WTC11 (cell line): ENCODE data around the gene TGDS. TPM values are rescaled to one million over a fixed set of nuclear protein-coding genes. Genes with fewer than 3 reads are reported as not detected.

Experiments used
- ATAC-seq: fragments of 200-7000 bp; cut with Tn5 transposase; 2 replicates; pipeline ENCODE4 v1.10.0; 2021; ENCODE audit warnings: mild to moderate bottlenecking, moderate library complexity
- CTCF ChIA-PET: fragments of 300-600 bp; sonication (Branson Sonifier 250); formaldehyde crosslinking; loops from one replicate; lab custom pipeline; 2021; ENCODE audit warnings: antibody characterized with exemption; lab: Charles Lee
- POLR2A ChIA-PET: fragments of 350-600 bp; sonication (Branson Sonifier 250); formaldehyde crosslinking; loops from one replicate; lab custom pipeline; 2021; ENCODE audit warnings: antibody characterized with exemption; lab: Charles Lee
- DNase-seq: peaks from one replicate; pipeline ENCODE4 v3.0.0; 2021; ENCODE audit warnings: low spot score
- H3K27ac Mint-ChIP-seq: 2 replicates; pipeline ENCODE4 v1.8.0; 2021; ENCODE audit warnings: mixed read lengths
- H3K27me3 Mint-ChIP-seq: 2 replicates; pipeline ENCODE4 v1.8.0; 2021; ENCODE audit warnings: low read depth, mild to moderate bottlenecking, moderate library complexity, mixed read lengths
- H3K36me3 Mint-ChIP-seq: 2 replicates; pipeline ENCODE4 v1.8.0; 2021; ENCODE audit warnings: mixed read lengths
- H3K4me1 Mint-ChIP-seq: 2 replicates; pipeline ENCODE4 v1.8.0; 2022; ENCODE audit warnings: mixed read lengths
- H3K4me3 Mint-ChIP-seq: 2 replicates; pipeline ENCODE4 v1.8.0; 2021; ENCODE audit warnings: mild to moderate bottlenecking, moderate library complexity, mixed read lengths
- H3K9me3 Mint-ChIP-seq: 2 replicates; pipeline ENCODE4 v1.8.0; 2021; ENCODE audit warnings: mixed read lengths
- HMGA2 ChIP-seq: fragments of 250-450 bp; sonication (Bioruptor Pico); IDR thresholded peaks from 2 replicates; pipeline ENCODE4 v1.4.0; 2021; ENCODE audit warnings: mild to moderate bottlenecking, moderate library complexity
- IRF2 ChIP-seq: sonication (generic); formaldehyde crosslinking; IDR thresholded peaks from 2 replicates; pipeline ENCODE4 v1.8.0; 2022; ENCODE audit warnings: low read depth, missing genetic modification reagents, borderline replicate concordance
- NR2C2 ChIP-seq: sonication (generic); formaldehyde crosslinking; IDR thresholded peaks from 2 replicates; pipeline ENCODE4 v1.8.0; 2022; ENCODE audit warnings: mild to moderate bottlenecking, missing genetic modification reagents
- RELA ChIP-seq: sonication (generic); formaldehyde crosslinking; IDR thresholded peaks from 2 replicates; pipeline ENCODE4 v1.8.1; 2022; ENCODE audit warnings: missing genetic modification reagents, mild to moderate bottlenecking, borderline replicate concordance
- SMAD3 ChIP-seq: sonication (generic); formaldehyde crosslinking; IDR thresholded peaks from 2 replicates; pipeline ENCODE4 v1.8.0; 2022; ENCODE audit warnings: missing genetic modification reagents, mild to moderate bottlenecking, borderline replicate concordance
- TEAD4 ChIP-seq: sonication (generic); formaldehyde crosslinking; IDR thresholded peaks from 2 replicates; pipeline ENCODE4 v1.8.0; 2022; ENCODE audit warnings: mild to moderate bottlenecking, missing genetic modification reagents
- ZNF219 ChIP-seq: sonication (generic); formaldehyde crosslinking; IDR thresholded peaks from 2 replicates; pipeline ENCODE4 v1.8.0; 2023; ENCODE audit warnings: missing genetic modification reagents, mild to moderate bottlenecking, borderline replicate concordance
- total RNA-seq: library from RNA; stranded (reverse); gene quantifications from 3 replicates; pipeline ENCODE4 v1.2.3, GENCODE V29; 2021
- TF ChIP-seq, protein P1 (sequence below): sonication (generic); formaldehyde crosslinking; IDR thresholded peaks from 2 replicates; pipeline ENCODE4 v1.8.0; 2023; ENCODE audit warnings: missing genetic modification reagents, mild to moderate bottlenecking, borderline replicate concordance
- TF ChIP-seq, protein P2 (sequence below): fragments of 250-450 bp; sonication (Bioruptor Pico); IDR thresholded peaks from 2 replicates; pipeline ENCODE4 v1.9.0; 2021; ENCODE audit warnings: moderate library complexity, mild to moderate bottlenecking, inconsistent platforms, borderline replicate concordance
- TF ChIP-seq, protein P3 (sequence below): sonication (generic); formaldehyde crosslinking; conservative IDR thresholded peaks from 2 replicates; pipeline ENCODE4 v1.8.1; 2022; ENCODE audit warnings: mild to moderate bottlenecking, missing genetic modification reagents
- TF ChIP-seq, protein P4 (sequence below): sonication (generic); formaldehyde crosslinking; IDR thresholded peaks from 2 replicates; pipeline ENCODE4 v1.8.1; 2023; ENCODE audit warnings: mild to moderate bottlenecking, missing genetic modification reagents, moderate library complexity
- TF ChIP-seq, protein P5 (sequence below): sonication (generic); formaldehyde crosslinking; IDR thresholded peaks from 2 replicates; pipeline ENCODE4 v1.8.1; 2023; ENCODE audit warnings: mild to moderate bottlenecking, missing genetic modification reagents
- TF ChIP-seq, protein P6 (sequence below): sonication (generic); formaldehyde crosslinking; IDR thresholded peaks from 2 replicates; pipeline ENCODE4 v1.8.1; 2023; ENCODE audit warnings: mild to moderate bottlenecking, missing genetic modification reagents, moderate library complexity
- TF ChIP-seq, protein P7 (sequence below): sonication (generic); formaldehyde crosslinking; IDR thresholded peaks from 2 replicates; pipeline ENCODE4 v1.8.1; 2022; ENCODE audit warnings: mild to moderate bottlenecking, moderate library complexity, missing genetic modification reagents
- TF ChIP-seq, protein P8 (sequence below): sonication (generic); formaldehyde crosslinking; IDR thresholded peaks from 2 replicates; pipeline ENCODE4 v1.8.1; 2023; ENCODE audit warnings: mild to moderate bottlenecking, missing genetic modification reagents, borderline replicate concordance

The TGDS gene
- total RNA-seq, 1 experiment from 2014 or later: 12.5 TPM

DNA sequence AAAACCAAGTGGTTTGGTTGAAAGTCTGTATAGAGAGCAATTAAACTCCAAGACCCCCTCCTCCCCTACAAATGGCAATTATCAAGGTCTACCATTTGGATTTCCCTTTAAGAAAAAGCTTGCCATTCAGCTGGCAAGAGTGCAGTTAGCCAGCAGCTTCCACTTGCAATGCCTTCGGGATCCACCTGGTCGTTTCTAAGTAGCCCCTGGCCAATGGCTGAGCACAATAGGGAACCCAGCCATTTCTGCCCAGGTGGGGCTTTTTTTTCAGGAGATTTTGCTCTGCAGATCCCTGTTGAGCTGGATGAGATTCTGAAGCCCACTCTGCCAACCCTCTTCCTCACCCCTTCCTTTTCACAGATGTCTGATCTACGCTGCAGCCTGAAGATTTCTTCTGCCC is 26.3 kb downstream of the TGDS start (continued):
- TF ChIP-seq, protein P1, sequence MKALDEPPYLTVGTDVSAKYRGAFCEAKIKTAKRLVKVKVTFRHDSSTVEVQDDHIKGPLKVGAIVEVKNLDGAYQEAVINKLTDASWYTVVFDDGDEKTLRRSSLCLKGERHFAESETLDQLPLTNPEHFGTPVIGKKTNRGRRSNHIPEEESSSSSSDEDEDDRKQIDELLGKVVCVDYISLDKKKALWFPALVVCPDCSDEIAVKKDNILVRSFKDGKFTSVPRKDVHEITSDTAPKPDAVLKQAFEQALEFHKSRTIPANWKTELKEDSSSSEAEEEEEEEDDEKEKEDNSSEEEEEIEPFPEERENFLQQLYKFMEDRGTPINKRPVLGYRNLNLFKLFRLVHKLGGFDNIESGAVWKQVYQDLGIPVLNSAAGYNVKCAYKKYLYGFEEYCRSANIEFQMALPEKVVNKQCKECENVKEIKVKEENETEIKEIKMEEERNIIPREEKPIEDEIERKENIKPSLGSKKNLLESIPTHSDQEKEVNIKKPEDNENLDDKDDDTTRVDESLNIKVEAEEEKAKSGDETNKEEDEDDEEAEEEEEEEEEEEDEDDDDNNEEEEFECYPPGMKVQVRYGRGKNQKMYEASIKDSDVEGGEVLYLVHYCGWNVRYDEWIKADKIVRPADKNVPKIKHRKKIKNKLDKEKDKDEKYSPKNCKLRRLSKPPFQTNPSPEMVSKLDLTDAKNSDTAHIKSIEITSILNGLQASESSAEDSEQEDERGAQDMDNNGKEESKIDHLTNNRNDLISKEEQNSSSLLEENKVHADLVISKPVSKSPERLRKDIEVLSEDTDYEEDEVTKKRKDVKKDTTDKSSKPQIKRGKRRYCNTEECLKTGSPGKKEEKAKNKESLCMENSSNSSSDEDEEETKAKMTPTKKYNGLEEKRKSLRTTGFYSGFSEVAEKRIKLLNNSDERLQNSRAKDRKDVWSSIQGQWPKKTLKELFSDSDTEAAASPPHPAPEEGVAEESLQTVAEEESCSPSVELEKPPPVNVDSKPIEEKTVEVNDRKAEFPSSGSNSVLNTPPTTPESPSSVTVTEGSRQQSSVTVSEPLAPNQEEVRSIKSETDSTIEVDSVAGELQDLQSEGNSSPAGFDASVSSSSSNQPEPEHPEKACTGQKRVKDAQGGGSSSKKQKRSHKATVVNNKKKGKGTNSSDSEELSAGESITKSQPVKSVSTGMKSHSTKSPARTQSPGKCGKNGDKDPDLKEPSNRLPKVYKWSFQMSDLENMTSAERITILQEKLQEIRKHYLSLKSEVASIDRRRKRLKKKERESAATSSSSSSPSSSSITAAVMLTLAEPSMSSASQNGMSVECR: no peak
- no peak for TF ChIP-seq TEAD4 (CRISPR knock-in tag)
- TF ChIP-seq, protein P2, sequence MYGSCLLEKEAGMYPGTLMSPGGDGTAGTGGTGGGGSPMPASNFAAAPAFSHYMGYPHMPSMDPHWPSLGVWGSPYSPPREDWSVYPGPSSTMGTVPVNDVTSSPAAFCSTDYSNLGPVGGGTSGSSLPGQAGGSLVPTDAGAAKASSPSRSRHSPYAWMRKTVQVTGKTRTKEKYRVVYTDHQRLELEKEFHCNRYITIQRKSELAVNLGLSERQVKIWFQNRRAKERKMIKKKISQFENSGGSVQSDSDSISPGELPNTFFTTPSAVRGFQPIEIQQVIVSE (CRISPR knock-in tag): no peak

DNA sequence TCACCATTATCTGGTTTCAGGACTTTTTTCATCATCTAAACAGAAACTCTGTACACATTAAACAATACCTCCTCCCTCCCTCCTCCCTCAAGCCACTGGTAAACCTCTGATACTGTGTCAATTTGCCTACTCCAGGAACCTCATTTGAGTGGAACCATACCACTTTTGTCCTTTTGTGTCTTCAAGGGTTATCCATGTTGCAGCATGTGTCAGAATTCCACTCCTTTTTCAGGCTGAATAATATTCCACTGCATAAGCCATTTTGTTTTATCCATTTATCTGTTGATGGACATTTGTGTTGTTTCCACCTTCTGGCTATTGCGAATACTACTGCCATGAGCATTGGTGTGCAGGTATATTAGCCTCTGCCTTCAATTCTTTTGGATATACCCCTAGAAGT is 27.5 kb downstream of the TGDS start:
- ATAC-seq (no peak), DNase-seq (no peak)
- Mint-ChIP-seq H3K4me3 (no peak overlapping the region), H3K4me1 (peaks cover 7% of the 10 kb centered on the region), H3K27ac (no peak overlapping the region), H3K36me3 (peaks cover 31% of the 10 kb centered on the region), H3K9me3 (no peaks in the 10 kb centered on the region), H3K27me3 (no peaks in the 10 kb centered on the region)
- no peak for TF ChIP-seq NR2C2
- TF ChIP-seq, protein P3, sequence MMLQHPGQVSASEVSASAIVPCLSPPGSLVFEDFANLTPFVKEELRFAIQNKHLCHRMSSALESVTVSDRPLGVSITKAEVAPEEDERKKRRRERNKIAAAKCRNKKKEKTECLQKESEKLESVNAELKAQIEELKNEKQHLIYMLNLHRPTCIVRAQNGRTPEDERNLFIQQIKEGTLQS: no peak
- TF ChIP-seq, protein P4, sequence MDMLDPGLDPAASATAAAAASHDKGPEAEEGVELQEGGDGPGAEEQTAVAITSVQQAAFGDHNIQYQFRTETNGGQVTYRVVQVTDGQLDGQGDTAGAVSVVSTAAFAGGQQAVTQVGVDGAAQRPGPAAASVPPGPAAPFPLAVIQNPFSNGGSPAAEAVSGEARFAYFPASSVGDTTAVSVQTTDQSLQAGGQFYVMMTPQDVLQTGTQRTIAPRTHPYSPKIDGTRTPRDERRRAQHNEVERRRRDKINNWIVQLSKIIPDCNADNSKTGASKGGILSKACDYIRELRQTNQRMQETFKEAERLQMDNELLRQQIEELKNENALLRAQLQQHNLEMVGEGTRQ (CRISPR knock-in tag): no peak
- TF ChIP-seq, protein P5, sequence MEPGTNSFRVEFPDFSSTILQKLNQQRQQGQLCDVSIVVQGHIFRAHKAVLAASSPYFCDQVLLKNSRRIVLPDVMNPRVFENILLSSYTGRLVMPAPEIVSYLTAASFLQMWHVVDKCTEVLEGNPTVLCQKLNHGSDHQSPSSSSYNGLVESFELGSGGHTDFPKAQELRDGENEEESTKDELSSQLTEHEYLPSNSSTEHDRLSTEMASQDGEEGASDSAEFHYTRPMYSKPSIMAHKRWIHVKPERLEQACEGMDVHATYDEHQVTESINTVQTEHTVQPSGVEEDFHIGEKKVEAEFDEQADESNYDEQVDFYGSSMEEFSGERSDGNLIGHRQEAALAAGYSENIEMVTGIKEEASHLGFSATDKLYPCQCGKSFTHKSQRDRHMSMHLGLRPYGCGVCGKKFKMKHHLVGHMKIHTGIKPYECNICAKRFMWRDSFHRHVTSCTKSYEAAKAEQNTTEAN: no peak
- TF ChIP-seq, protein P6, sequence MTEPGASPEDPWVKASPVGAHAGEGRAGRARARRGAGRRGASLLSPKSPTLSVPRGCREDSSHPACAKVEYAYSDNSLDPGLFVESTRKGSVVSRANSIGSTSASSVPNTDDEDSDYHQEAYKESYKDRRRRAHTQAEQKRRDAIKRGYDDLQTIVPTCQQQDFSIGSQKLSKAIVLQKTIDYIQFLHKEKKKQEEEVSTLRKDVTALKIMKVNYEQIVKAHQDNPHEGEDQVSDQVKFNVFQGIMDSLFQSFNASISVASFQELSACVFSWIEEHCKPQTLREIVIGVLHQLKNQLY (CRISPR knock-in tag): no peak
- TF ChIP-seq SMAD3: no peak
- TF ChIP-seq, protein P7, sequence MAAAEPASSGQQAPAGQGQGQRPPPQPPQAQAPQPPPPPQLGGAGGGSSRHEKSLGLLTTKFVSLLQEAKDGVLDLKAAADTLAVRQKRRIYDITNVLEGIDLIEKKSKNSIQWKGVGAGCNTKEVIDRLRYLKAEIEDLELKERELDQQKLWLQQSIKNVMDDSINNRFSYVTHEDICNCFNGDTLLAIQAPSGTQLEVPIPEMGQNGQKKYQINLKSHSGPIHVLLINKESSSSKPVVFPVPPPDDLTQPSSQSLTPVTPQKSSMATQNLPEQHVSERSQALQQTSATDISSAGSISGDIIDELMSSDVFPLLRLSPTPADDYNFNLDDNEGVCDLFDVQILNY (CRISPR knock-in tag): no peak
- no peak for TF ChIP-seq HMGA2
- no peak for TF ChIP-seq TEAD4 (CRISPR knock-in tag)
- TF ChIP-seq, protein P8, sequence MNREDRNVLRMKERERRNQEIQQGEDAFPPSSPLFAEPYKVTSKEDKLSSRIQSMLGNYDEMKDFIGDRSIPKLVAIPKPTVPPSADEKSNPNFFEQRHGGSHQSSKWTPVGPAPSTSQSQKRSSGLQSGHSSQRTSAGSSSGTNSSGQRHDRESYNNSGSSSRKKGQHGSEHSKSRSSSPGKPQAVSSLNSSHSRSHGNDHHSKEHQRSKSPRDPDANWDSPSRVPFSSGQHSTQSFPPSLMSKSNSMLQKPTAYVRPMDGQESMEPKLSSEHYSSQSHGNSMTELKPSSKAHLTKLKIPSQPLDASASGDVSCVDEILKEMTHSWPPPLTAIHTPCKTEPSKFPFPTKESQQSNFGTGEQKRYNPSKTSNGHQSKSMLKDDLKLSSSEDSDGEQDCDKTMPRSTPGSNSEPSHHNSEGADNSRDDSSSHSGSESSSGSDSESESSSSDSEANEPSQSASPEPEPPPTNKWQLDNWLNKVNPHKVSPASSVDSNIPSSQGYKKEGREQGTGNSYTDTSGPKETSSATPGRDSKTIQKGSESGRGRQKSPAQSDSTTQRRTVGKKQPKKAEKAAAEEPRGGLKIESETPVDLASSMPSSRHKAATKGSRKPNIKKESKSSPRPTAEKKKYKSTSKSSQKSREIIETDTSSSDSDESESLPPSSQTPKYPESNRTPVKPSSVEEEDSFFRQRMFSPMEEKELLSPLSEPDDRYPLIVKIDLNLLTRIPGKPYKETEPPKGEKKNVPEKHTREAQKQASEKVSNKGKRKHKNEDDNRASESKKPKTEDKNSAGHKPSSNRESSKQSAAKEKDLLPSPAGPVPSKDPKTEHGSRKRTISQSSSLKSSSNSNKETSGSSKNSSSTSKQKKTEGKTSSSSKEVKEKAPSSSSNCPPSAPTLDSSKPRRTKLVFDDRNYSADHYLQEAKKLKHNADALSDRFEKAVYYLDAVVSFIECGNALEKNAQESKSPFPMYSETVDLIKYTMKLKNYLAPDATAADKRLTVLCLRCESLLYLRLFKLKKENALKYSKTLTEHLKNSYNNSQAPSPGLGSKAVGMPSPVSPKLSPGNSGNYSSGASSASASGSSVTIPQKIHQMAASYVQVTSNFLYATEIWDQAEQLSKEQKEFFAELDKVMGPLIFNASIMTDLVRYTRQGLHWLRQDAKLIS (CRISPR knock-in tag): no peak
- TF ChIP-seq IRF2: no peak
- no peak for TF ChIP-seq ZNF219 (CRISPR knock-in tag)
- no peak for TF ChIP-seq RELA
- ChIA-PET POLR2A (no interaction called here), CTCF (no interaction called here)
